ENCODE measurements around the gene TGFBI. TPM values are rescaled to one million over a fixed set of nuclear protein-coding genes. Genes with fewer than 3 reads are reported as not detected.

TGFBI gene
- total RNA-seq, 1 experiment from 2014 or later: 115 TPM

DNA sequence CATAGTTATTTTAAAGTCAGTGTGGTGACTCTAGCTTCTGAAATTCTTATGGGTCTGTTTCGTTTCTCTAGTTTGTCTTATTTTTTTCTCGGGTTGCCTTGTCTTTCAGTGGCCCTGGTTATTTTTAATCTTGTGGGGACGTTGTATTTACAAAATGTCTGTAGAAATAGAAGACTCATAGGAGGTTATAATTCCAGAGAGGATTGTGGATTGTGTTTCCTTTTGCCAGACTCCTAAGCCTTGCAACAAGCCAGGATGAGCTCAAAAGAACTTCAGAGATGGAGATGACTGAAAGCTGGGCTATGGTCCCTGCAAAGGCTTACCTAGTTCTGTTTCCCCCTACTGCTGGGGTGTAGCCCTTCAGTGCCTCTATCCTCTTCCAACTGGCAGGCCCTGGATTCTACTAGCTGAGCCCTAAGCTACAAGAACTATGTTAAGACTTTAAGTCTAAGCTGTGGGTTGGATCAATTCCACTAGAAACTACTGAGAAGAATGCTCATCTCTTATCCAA lies 41.8 kb upstream of the TGFBI start:
- BruUV-seq (replicated peaks): no TSS peak
- Histone ChIP-seq H3K9me3 (ENCODE audit: low read depth, low read length, poor library complexity, severe bottlenecking) (no peaks in the 10 kb centered on the region), H3K4me3 (ENCODE audit: low read depth, low read length, poor library complexity, severe bottlenecking) (no peak overlapping the region), H3K36me3 (ENCODE audit: insufficient read depth, low read length, poor library complexity, severe bottlenecking) (no peaks in the 10 kb centered on the region), H3K27ac (ENCODE audit: low read depth, low read length, poor library complexity, severe bottlenecking) (no peak overlapping the region), H3K27me3 (replicated peaks; ENCODE audit: insufficient read depth, low read depth, low read length, poor library complexity) (no peaks in the 10 kb centered on the region), H3K4me1 (ENCODE audit: insufficient read depth, low read length, poor library complexity, severe bottlenecking) (no peaks in the 10 kb centered on the region)
- intact Hi-C loops (cut with micrococcal nuclease; ENCODE audit: unreplicated experiment): no loop called here
- no peak for DNase-seq (ENCODE audit: low spot score)
- ChIA-PET CTCF (interaction anchor here (1.3 kb wide), 1 partner anchor 10 kb away, joined by 3 read pairs; no protein-coding TSS in a partner anchor), POLR2A (ENCODE audit: low non-redundant PET) (interaction anchor here (0.7 kb wide), 1 partner anchor 145 kb away, joined by 4 read pairs; the partner anchor contains the start of gene SMAD5)
- TF ChIP-seq EZH2 (IDR thresholded peaks at IDR 0.05; ENCODE audit: borderline replicate concordance, low read depth, low read length, poor library complexity, severe bottlenecking) (no peak), CTCF (conservative IDR thresholded peaks at IDR 0.05; ENCODE audit: low read depth, low read length) (no peak)

DNA sequence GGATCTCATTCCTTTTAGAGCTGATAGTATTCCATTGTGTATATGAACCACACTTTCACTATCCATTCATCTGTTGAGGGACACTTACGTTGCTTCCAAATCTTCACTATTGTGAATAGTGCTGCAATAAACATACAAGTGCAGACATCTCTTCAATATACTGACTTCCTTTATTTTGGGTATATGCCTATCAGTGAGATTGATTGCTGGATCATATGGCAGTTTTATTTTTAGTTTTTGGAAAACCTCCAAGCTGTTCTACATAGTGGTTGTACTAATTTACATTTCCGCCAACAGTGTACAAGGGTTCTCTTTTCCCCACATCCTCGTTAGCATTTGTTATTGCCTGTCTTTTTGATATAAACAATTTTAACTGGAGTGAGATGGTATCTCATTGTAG lies 40.2 kb upstream of the TGFBI start:
- Histone ChIP-seq H3K27me3 (replicated peaks; ENCODE audit: insufficient read depth, low read depth, low read length, poor library complexity) (no peaks in the 10 kb centered on the region), H3K27ac (ENCODE audit: low read depth, low read length, poor library complexity, severe bottlenecking) (no peak overlapping the region), H3K9me3 (ENCODE audit: low read depth, low read length, poor library complexity, severe bottlenecking) (no peaks in the 10 kb centered on the region), H3K36me3 (ENCODE audit: insufficient read depth, low read length, poor library complexity, severe bottlenecking) (no peaks in the 10 kb centered on the region), H3K4me1 (ENCODE audit: insufficient read depth, low read length, poor library complexity, severe bottlenecking) (peaks cover 3% of the 10 kb centered on the region), H3K4me3 (ENCODE audit: low read depth, low read length, poor library complexity, severe bottlenecking) (no peak overlapping the region)
- no peak for DNase-seq (ENCODE audit: low spot score)
- ChIA-PET CTCF (no interaction called here), POLR2A (ENCODE audit: low non-redundant PET) (no interaction called here)
- intact Hi-C loops (cut with micrococcal nuclease; ENCODE audit: unreplicated experiment): no loop called here
- BruUV-seq (replicated peaks): no TSS peak
- TF ChIP-seq CTCF (conservative IDR thresholded peaks at IDR 0.05; ENCODE audit: low read depth, low read length) (no peak), EZH2 (IDR thresholded peaks at IDR 0.05; ENCODE audit: borderline replicate concordance, low read depth, low read length, poor library complexity, severe bottlenecking) (no peak)

GRCh38 chr5:135989686-135990085 lies 39.1 kb upstream of the TGFBI start:
- Histone ChIP-seq H3K36me3 (ENCODE audit: insufficient read depth, low read length, poor library complexity, severe bottlenecking) (no peaks in the 10 kb centered on the region), H3K4me3 (ENCODE audit: low read depth, low read length, poor library complexity, severe bottlenecking) (no peak overlapping the region), H3K27me3 (replicated peaks; ENCODE audit: insufficient read depth, low read depth, low read length, poor library complexity) (no peaks in the 10 kb centered on the region), H3K27ac (ENCODE audit: low read depth, low read length, poor library complexity, severe bottlenecking) (no peak overlapping the region), H3K9me3 (ENCODE audit: low read depth, low read length, poor library complexity, severe bottlenecking) (no peaks in the 10 kb centered on the region), H3K4me1 (ENCODE audit: insufficient read depth, low read length, poor library complexity, severe bottlenecking) (peaks cover 15% of the 10 kb centered on the region)
- BruUV-seq (replicated peaks): no TSS peak
- POLR2A ChIA-PET (ENCODE audit: low non-redundant PET): no interaction called here
- CTCF ChIA-PET: no interaction called here
- TF ChIP-seq CTCF (conservative IDR thresholded peaks at IDR 0.05; ENCODE audit: low read depth, low read length) (no peak), EZH2 (IDR thresholded peaks at IDR 0.05; ENCODE audit: borderline replicate concordance, low read depth, low read length, poor library complexity, severe bottlenecking) (no peak)
- intact Hi-C loops (cut with micrococcal nuclease; ENCODE audit: unreplicated experiment): no loop called here
- no peak for DNase-seq (ENCODE audit: low spot score)
